ENCODE results near the gene ZKSCAN8. TPM values are rescaled to one million over a fixed set of nuclear protein-coding genes. Genes with fewer than 3 reads are reported as not detected.
"Not testable (repeated sequence)": the region's sequence is repeated elsewhere in the genome, so short reads cannot be mapped to it uniquely, and the experiment has no call there.

ZKSCAN8 gene
- total RNA-seq, result 9.1 and 15.1 TPM in 2 replicates

GRCh38 chr6:28141500-28142329, at the start of gene ZKSCAN8:
Gene ZKSCAN8, plus strand, starts transcription at chr6:28141883. Its CDS starts 6,525 bp downstream, at chr6:28148408.
- DNase-seq (ENCODE audit: extremely low read depth, low read depth, low spot score), result peak; percentile 60

- not testable (repeated sequence) for DNase-seq (ENCODE audit: extremely low read depth, low read depth, low spot score)
Observed at GRCh38 chr6:28102222-28102621, 39.5 kb upstream of the ZKSCAN8 start.

- DNase-seq (ENCODE audit: extremely low read depth, low read depth, low spot score), result not testable (repeated sequence)
Observed at GRCh38 chr6:28102699-28103098, 39.0 kb upstream of the ZKSCAN8 start.

GRCh38 chr6:28104392-28105244, 37.1 kb upstream of the ZKSCAN8 start:
- no peak for DNase-seq (ENCODE audit: extremely low read depth, low read depth, low spot score)

GRCh38 chr6:28105245-28105639, 36.4 kb upstream of the ZKSCAN8 start:
- no peak for DNase-seq (ENCODE audit: extremely low read depth, low read depth, low spot score)

- DNase-seq (ENCODE audit: extremely low read depth, low read depth, low spot score), result no peak
Observed at GRCh38 chr6:28107506-28107905, 34.2 kb upstream of the ZKSCAN8 start.

GRCh38 chr6:28111964-28112363, 29.7 kb upstream of the ZKSCAN8 start:
- no peak for DNase-seq (ENCODE audit: extremely low read depth, low read depth, low spot score)

- no peak for DNase-seq (ENCODE audit: extremely low read depth, low read depth, low spot score)
Observed at GRCh38 chr6:28115799-28116198, 25.9 kb upstream of the ZKSCAN8 start.

GRCh38 chr6:28117386-28118050, 24.2 kb upstream of the ZKSCAN8 start:
- DNase-seq (ENCODE audit: extremely low read depth, low read depth, low spot score), result no peak

- no peak for DNase-seq (ENCODE audit: extremely low read depth, low read depth, low spot score)
Observed at GRCh38 chr6:28118217-28118616, 23.5 kb upstream of the ZKSCAN8 start.

- no peak for DNase-seq (ENCODE audit: extremely low read depth, low read depth, low spot score)
Observed at GRCh38 chr6:28121876-28122275, 19.8 kb upstream of the ZKSCAN8 start.

- not testable (repeated sequence) for DNase-seq (ENCODE audit: extremely low read depth, low read depth, low spot score)
Observed at GRCh38 chr6:28122283-28122682, 19.4 kb upstream of the ZKSCAN8 start.

- peak; percentile 54 for DNase-seq (ENCODE audit: extremely low read depth, low read depth, low spot score)
Observed at GRCh38 chr6:28124350-28124970, 17.2 kb upstream of the ZKSCAN8 start, which contains the start of gene ZSCAN16. Gene ZSCAN16, plus strand, starts transcription at chr6:28124609. Its CDS starts 835 bp downstream, at chr6:28125444.

- no peak for DNase-seq (ENCODE audit: extremely low read depth, low read depth, low spot score)
Observed at GRCh38 chr6:28124971-28125353, 16.7 kb upstream of the ZKSCAN8 start.

- no peak for DNase-seq (ENCODE audit: extremely low read depth, low read depth, low spot score)
Observed at GRCh38 chr6:28125401-28125800, 16.3 kb upstream of the ZKSCAN8 start.

- DNase-seq (ENCODE audit: extremely low read depth, low read depth, low spot score), result no peak
Observed at GRCh38 chr6:28134015-28134414, 7.7 kb upstream of the ZKSCAN8 start.

- no peak for DNase-seq (ENCODE audit: extremely low read depth, low read depth, low spot score)
Observed at GRCh38 chr6:28134716-28135115, 7.0 kb upstream of the ZKSCAN8 start.

- no peak for DNase-seq (ENCODE audit: extremely low read depth, low read depth, low spot score)
Observed at GRCh38 chr6:28135393-28135792, 6.3 kb upstream of the ZKSCAN8 start.

GRCh38 chr6:28136585-28137504, 4.8 kb upstream of the ZKSCAN8 start:
- DNase-seq (ENCODE audit: extremely low read depth, low read depth, low spot score), result peak; percentile 88

Data from glomerular endothelial cell (primary cell).